ENCODE data around the gene LHFPL6.

DNA sequence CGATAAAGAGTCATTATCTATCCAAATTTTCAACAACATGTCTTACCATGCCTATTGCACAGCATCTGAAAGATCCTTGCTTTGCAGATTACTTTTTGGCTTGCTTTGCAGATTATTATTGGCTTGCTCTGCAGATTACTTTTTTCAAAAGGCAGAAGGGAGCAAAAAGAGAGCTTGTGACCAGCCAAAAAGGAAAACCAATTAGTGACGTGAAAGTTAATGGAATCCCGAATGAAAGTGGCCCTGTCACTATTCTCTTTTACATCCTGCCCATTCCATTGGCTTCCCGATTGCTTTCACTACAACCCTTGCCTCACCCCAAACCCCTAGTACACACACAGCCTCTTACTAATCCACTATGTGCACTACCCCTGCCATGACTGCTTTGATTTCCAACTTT lies 81.3 kb downstream of the LHFPL6 start:
- TF ChIP-seq, protein P1, sequence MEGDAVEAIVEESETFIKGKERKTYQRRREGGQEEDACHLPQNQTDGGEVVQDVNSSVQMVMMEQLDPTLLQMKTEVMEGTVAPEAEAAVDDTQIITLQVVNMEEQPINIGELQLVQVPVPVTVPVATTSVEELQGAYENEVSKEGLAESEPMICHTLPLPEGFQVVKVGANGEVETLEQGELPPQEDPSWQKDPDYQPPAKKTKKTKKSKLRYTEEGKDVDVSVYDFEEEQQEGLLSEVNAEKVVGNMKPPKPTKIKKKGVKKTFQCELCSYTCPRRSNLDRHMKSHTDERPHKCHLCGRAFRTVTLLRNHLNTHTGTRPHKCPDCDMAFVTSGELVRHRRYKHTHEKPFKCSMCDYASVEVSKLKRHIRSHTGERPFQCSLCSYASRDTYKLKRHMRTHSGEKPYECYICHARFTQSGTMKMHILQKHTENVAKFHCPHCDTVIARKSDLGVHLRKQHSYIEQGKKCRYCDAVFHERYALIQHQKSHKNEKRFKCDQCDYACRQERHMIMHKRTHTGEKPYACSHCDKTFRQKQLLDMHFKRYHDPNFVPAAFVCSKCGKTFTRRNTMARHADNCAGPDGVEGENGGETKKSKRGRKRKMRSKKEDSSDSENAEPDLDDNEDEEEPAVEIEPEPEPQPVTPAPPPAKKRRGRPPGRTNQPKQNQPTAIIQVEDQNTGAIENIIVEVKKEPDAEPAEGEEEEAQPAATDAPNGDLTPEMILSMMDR (IDR thresholded peaks at IDR 0.05; ENCODE audit: poor library complexity), result no peak
- TF ChIP-seq EZH2 (IDR thresholded peaks at IDR 0.05; ENCODE audit: borderline replicate concordance), result no peak

Measured in hepatocyte (in vitro differentiated cells).